EH (cell line): ENCODE results near the gene ANAPC2.
"Not testable (repeated sequence)": the region's sequence is repeated elsewhere in the genome, so short reads cannot be mapped to it uniquely, and the experiment has no call there.

Source experiments
- DNase-seq: peaks from one replicate; pipeline ENCODE4 v3.0.0-alpha.2; 2015; ENCODE audit warnings: low read depth

The ANAPC2 gene

DNA sequence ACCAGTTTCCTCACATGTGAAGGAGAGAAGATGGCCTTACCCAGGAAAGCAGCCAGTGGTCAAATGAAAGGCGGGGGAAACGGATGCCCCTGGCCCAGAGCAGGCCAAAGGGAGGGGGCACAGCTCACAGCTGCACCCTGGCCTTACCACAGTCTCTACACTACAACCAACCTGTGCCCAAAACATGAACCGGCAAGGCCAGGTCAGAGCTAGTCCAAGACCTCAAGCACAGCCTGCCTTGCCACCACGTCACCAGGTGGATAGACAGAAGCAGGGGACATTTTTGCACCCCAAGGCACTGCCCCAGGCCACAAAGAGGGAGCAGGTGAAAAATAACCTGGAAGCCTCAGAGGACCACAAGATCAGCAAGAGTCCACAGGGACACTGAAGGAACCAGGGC lies 44.9 kb downstream of the ANAPC2 start:
- DNase-seq: no peak

DNA sequence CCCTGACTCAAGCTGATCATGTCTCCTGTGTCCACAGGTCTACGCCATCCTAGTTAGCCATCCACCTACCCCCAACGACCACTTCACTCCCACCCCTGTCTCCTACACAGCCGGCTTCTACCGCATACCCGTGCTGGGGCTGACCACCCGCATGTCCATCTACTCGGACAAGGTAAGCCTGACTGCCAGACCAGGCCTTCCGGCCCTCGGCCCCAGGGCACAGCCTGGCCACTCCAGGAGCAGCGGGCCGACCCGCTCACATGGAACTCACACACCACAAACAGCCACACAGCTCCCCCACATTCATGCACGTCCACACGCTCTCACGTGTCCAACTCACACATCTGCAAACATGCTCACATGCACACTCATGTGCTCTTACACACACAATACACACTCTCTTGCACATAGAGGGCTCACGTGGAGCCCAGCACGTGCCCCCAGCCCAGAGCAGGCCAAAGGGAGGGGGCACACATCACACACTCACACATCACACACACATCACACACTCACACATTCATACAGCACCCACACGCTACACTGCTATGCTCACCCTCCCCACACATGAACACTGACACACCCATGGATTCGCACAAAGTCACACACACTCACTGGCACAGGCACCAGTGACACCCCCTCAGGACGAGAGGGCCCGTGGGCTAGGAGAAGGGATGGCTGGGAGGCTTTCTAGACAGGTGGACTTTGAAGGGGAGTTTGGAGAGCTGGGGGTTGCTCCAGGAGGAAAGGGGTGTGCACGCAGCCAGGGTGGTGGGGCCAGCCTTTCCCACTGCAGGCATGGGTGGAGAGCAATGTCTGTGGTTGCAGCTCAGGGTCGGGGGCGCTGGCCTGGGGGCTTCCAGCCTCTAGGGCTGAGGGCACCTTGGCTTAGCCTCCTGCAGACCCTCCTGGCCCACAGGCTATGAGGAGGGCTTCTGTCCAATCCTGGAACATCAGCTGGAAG lies 46.1 kb downstream of the ANAPC2 start:
- no peak for DNase-seq

- no peak for DNase-seq
These were observed 47.1 kb downstream of the ANAPC2 start for GRCh38 chr9:137141050-137141810.

DNA sequence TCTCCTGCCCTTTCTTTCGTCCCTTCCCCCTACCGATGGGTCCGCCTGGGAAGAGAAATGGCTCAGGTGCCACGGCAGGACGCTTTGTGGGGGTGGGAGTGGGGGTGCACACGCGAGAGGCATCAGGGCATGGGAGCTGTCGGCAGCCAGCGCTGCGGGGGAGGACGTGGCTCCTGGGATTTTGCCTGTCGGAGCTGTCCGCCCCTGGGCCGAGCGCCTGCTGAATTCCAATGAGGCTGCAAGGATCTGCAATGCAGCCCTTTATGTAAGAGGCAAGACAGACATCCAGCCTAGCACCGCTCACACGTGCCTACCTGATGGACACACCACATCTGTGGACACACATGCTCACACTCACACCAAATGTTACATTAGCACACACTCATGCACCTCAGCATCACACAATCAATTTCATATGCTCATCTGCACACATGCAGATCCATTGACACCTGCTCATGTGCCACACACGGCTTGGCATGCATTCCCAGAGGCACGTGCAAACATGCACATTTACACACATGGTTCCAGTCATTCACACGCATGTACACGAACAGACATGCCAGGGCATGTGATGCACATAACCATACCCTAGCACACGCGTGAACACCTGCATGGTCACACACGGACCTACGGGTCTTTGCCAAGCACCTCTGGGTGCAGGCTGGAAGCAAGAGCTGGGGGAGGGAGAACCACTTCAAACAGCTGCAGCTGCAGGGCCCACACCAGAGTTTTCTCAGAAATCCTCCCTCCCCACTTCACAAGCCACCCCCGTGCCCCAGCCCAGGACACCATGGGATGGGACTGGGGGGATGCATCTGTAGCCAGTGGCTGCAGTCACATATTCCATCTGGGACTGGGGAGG lies 48.0 kb downstream of the ANAPC2 start:
- DNase-seq: no peak

GRCh38 chr9:137139468-137140150 lies 48.8 kb downstream of the ANAPC2 start:
- no peak for DNase-seq

GRCh38 chr9:137138722-137139467 lies 49.5 kb downstream of the ANAPC2 start, which contains the start of gene GRIN1:
Gene GRIN1, plus strand, starts transcription at chr9:137139154. Its CDS starts 333 bp downstream, at chr9:137139487.
- DNase-seq: peak; percentile 46

- no peak for DNase-seq
These were observed 50.2 kb downstream of the ANAPC2 start for GRCh38 chr9:137138058-137138721.

DNA sequence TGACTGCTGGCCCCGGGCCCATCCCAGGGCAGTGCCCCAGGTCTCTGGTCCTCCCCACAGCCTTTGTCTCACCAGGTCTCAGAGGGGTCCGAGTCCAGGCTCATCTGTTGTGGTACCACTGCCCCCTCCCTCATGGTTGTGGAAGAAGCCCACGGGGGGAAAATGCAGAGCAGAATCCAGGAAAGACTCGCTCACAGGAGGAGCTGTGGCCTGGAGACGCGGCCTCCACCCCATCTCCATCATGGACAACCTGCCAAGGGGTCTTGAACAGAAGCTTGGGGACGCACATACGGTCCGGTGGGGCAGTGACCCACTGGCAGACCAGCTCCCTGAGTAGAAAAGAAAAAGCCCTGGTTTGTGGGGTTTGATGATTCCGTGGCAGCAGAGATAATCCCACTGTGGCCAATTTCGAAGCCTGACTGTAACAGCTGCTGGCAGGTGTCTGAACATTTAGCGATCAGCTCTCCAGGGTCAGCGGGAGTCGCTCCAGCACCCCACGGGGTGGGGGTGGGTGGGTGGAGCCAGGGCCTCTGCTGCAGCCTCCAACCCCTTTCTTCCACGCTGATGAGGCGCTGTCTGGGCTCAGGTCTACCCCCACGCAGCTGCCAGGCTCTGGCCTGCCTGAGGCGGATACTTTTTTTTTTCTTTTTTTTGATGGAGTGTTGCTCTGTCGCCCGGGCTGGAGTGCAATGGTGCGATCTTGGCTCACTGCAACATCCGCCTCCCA lies 51.3 kb downstream of the ANAPC2 start:
- DNase-seq: no peak

GRCh38 chr9:137136261-137136880 lies 52.0 kb downstream of the ANAPC2 start:
- DNase-seq: no peak

DNA sequence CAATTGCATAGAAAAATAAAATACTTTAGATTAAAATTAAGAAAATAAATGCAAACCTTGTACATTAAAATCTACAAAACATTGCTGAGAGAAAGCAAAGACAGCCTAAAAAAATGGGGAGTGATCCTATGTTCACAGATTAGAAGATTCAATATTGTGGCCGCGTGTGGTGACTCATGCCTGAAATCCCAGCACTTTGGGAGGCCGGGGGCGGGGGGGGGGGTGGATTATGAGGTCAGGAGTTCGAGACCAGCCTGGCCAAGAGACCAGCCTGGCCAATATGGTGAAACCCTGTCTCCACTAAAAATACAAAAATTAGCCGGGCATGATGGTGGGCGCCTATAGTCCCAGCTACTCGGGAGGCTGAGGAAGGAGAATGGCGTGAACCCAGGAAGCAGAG lies 53.2 kb downstream of the ANAPC2 start:
- not testable (repeated sequence) for DNase-seq

- DNase-seq: no peak
These were observed 54.2 kb downstream of the ANAPC2 start for GRCh38 chr9:137134191-137134590.

- DNase-seq: peak; percentile 33
These were observed 58.1 kb downstream of the ANAPC2 start for GRCh38 chr9:137130176-137130755.

GRCh38 chr9:137129456-137130175 lies 58.7 kb downstream of the ANAPC2 start:
- peak; percentile 92 for DNase-seq

DNA sequence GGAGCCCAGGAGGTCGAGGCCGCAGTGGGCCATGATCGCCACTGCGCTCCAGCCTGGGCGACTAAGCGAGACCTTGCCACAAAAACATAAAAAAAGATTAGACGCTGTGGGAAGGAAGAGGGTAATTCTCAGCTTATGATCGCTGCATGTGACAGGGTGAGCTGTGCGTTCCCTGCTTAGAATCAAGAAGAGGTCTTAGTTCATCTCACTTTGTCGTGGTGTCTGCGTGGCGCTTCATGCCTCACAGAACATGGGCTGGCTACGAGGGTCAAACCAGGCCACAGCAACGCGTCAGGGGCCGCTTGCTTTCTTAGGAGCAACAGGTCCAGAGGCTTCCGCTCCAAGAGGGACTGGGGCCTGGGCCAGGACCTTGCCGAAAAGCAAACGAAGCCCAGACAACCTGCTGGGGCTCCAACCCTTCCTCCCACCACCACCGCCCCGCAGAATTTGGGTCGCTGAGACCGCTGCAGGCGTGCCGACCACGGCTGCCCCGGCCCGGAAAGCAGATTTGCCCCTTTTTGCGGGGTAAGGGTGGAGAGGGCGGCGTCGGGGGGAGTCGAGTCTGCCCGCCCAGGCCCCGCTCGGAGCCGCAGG lies 59.4 kb downstream of the ANAPC2 start:
- peak; percentile 36 for DNase-seq

DNA sequence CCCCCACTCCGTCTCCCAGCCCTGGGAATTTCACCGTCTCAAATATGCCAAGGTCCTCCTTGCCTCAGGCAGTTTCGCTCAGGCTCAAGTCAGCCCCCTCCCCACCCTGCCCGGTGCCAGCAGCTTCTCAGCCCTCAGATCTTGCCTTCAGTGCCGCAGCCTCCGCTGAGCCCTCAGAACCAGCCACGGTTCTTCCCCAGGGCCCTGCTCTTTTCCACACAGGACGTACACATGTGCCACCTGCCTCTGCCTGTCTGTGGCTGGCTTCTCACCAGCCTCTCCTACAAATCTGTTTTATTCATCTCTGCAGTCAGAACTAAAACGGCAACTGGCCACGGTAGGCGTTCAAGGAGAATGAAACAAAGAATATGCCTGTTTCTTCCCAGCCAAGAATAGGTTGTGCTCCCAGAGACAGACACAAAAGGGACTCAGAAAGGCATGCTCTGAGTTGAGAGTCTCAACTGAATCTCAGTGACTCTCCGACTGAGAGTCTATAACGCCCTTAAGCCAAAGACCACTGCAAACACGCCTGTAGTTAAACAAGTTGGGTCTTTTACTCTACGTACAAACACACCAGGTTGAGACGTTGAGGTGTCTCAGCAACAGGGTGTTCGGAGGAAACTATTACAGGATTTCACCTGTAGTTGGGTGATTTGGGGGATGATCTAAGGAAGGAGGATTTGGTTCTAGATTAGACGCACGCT lies 60.0 kb downstream of the ANAPC2 start:
- no peak for DNase-seq

DNA sequence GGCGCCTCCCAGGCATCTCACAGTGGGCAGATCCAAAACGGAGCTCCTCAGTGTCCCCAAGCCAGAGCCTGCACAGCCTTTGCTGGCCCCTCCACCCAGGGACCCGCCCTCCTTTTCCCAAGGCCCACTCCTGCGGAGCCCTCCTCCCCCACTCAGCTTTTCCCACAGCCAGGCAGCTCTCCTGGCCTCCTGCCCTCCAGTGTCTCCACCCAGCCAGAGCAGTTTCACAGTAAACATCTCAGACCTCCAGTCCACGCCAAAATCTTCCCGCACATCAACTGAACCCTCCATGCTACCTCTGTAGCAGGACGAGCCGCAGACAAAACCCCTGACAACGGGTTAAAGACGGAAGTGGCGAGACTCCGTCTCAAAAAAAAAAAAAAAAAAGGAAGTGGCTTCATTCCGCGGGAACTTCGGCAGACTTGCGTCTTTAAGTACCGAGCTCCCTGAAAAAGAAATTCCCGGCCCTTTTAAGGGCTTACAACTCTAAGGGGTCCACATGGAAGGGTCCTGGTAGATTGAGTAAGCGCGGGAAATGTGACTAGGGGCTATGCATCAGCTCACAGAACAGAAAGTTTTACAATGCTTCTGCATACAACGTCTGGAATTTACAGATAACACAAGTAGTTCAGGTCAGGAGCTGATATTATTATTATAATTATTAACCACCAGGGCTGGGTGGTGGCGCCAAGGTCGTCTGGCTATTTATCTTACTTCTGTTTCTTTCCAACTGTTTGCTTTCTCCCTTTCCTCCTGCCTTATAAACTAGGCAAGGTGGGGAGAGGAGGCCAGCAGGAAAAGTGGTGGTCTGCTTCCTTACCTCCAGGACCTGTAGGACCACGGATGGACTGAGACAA lies 60.8 kb downstream of the ANAPC2 start:
- no peak for DNase-seq
